Skeletal muscle tissue (tissue), 1 donor: ENCODE results near the gene CTNNA1. TPM values are rescaled to one million over a fixed set of nuclear protein-coding genes. Genes with fewer than 3 reads are reported as not detected.

Experiments
- total RNA-seq: library from RNA; depleted of rRNA; stranded (reverse); fragments of >200 nt; gene quantifications from one replicate; pipeline ENCODE4 v1.2.3, GENCODE V29; 2014

CTNNA1 gene
- total RNA-seq, 1 donor from 2014 or later, result 375 TPM

Other genes with a start within 250 kb of the CTNNA1 start
- 45.4 TPM for gene ETF1, start 210.2 kb upstream of the CTNNA1 start, total RNA-seq
- 145 TPM for gene HSPA9, start 178.0 kb upstream of the CTNNA1 start, total RNA-seq
- 0.52 TPM for gene LRRTM2, start 121.9 kb downstream of the CTNNA1 start, total RNA-seq